ENCODE measurements around the gene LMAN2L.

GRCh38 chr2:96754317-96754716, 14.5 kb upstream of the LMAN2L start:
- TF ChIP-seq, protein P1, sequence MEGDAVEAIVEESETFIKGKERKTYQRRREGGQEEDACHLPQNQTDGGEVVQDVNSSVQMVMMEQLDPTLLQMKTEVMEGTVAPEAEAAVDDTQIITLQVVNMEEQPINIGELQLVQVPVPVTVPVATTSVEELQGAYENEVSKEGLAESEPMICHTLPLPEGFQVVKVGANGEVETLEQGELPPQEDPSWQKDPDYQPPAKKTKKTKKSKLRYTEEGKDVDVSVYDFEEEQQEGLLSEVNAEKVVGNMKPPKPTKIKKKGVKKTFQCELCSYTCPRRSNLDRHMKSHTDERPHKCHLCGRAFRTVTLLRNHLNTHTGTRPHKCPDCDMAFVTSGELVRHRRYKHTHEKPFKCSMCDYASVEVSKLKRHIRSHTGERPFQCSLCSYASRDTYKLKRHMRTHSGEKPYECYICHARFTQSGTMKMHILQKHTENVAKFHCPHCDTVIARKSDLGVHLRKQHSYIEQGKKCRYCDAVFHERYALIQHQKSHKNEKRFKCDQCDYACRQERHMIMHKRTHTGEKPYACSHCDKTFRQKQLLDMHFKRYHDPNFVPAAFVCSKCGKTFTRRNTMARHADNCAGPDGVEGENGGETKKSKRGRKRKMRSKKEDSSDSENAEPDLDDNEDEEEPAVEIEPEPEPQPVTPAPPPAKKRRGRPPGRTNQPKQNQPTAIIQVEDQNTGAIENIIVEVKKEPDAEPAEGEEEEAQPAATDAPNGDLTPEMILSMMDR (IDR thresholded peaks at IDR 0.05; ENCODE audit: insufficient read depth, low read length), result no peak
- TF ChIP-seq REST (IDR thresholded peaks at IDR 0.05; ENCODE audit: insufficient replicate concordance, low read depth), result no peak
